Astrocyte (in vitro differentiated cells and primary cell): Measurements from ENCODE around the gene PNLIPRP1. TPM values are rescaled to one million over a fixed set of nuclear protein-coding genes. Genes with fewer than 3 reads are reported as not detected.

Source experiments
- DNase-seq: peaks from one replicate; pipeline ENCODE4 v3.0.0-alpha.2; 2010; ENCODE audit warnings: low read depth
- FAIRE-seq: peaks from 2 replicates; lab custom pipeline; 2011; peaks lifted over from hg19 to GRCh38; lab: Jason Lieb, UNC
- H2AFZ ChIP-seq: 2 replicates; pipeline ENCODE4 v1.6.0; 2012; ENCODE audit warnings: low read depth, low read length, inconsistent platforms
- H3K27ac ChIP-seq: 2 replicates; pipeline ENCODE4 v1.5.1; 2011; ENCODE audit warnings: low read depth, low read length, inconsistent platforms
- H3K27me3 ChIP-seq: 2 replicates; pipeline ENCODE4 v1.6.0; 2011; ENCODE audit warnings: low read length, inconsistent platforms; ENCODE audit not compliant: insufficient read depth
- H3K36me3 ChIP-seq: 2 replicates; pipeline ENCODE4 v1.5.1; 2011; ENCODE audit warnings: low read length, inconsistent platforms; ENCODE audit not compliant: insufficient read depth
- H3K4me1 ChIP-seq: 2 replicates; pipeline ENCODE4 v1.5.1; 2011; ENCODE audit warnings: low read length, inconsistent platforms; ENCODE audit not compliant: insufficient read depth
- H3K4me2 ChIP-seq: 2 replicates; pipeline ENCODE4 v1.6.0; 2012; ENCODE audit warnings: low read length, inconsistent platforms
- H3K4me3 ChIP-seq: 2 replicates; pipeline ENCODE4 v1.5.1; 2011; ENCODE audit warnings: low read depth, mild to moderate bottlenecking, low read length, inconsistent platforms; ENCODE audit not compliant: insufficient read depth
- H3K79me2 ChIP-seq: 2 replicates; pipeline ENCODE4 v1.6.0; 2012; ENCODE audit warnings: mild to moderate bottlenecking, low read length, inconsistent platforms; ENCODE audit not compliant: insufficient read depth
- H3K9ac ChIP-seq: 2 replicates; pipeline ENCODE4 v1.6.0; 2012; ENCODE audit warnings: mild to moderate bottlenecking, low read length, inconsistent platforms
- H3K9me3 ChIP-seq: 2 replicates; pipeline ENCODE4 v1.5.1; 2012; ENCODE audit warnings: low read depth, mild to moderate bottlenecking, low read length, inconsistent platforms; ENCODE audit not compliant: insufficient read depth
- H4K20me1 ChIP-seq: 2 replicates; pipeline ENCODE4 v1.6.0; 2012; ENCODE audit warnings: low read length, inconsistent platforms; ENCODE audit not compliant: insufficient read depth
- H3K27ac Mint-ChIP-seq: one replicate; pipeline ENCODE4 v1.8.0; 2021; ENCODE audit warnings: mild to moderate bottlenecking, mixed read lengths; ENCODE audit not compliant: unreplicated experiment
- H3K27me3 Mint-ChIP-seq: one replicate; pipeline ENCODE4 v1.8.0; 2021; ENCODE audit warnings: low read depth, mixed read lengths; ENCODE audit not compliant: unreplicated experiment
- H3K36me3 Mint-ChIP-seq: one replicate; pipeline ENCODE4 v1.8.0; 2021; ENCODE audit warnings: low read depth, mixed read lengths; ENCODE audit not compliant: unreplicated experiment
- H3K4me1 Mint-ChIP-seq: one replicate; pipeline ENCODE4 v1.8.0; 2021; ENCODE audit warnings: low read depth, mixed read lengths; ENCODE audit not compliant: unreplicated experiment
- H3K4me3 Mint-ChIP-seq: one replicate; pipeline ENCODE4 v1.8.0; 2021; ENCODE audit warnings: mild to moderate bottlenecking, moderate library complexity, mixed read lengths; ENCODE audit not compliant: unreplicated experiment
- H3K9me3 Mint-ChIP-seq: one replicate; pipeline ENCODE4 v1.8.0; 2021; ENCODE audit warnings: mild to moderate bottlenecking, mixed read lengths; ENCODE audit not compliant: unreplicated experiment
- EZH2 ChIP-seq: IDR thresholded peaks from 2 replicates; pipeline ENCODE4 v1.6.1; 2012; ENCODE audit warnings: mild to moderate bottlenecking, low read length, inconsistent platforms; ENCODE audit not compliant: insufficient read depth
- total RNA-seq: library from RNA; stranded (reverse); gene quantifications from 2 replicates; pipeline ENCODE4 v1.2.1, GENCODE V29; 2021
- TF ChIP-seq, protein P1 (sequence below): IDR thresholded peaks from 2 replicates; pipeline ENCODE4 v1.5.1; 2011; ENCODE audit warnings: low read depth, mild to moderate bottlenecking, inconsistent platforms, low read length, moderate library complexity; ENCODE audit not compliant: insufficient read depth

The PNLIPRP1 gene
- total RNA-seq, 1 donor from 2014 or later, result not detected

- no peak overlapping the region for H3K27ac Mint-ChIP-seq
- Histone ChIP-seq H3K9me3 (no peaks in the 10 kb centered on the region), H3K27me3 (no peaks in the 10 kb centered on the region), H3K9ac (no peak overlapping the region), H2AFZ (no peak overlapping the region), H3K36me3 (no peaks in the 10 kb centered on the region), H3K4me1 (no peaks in the 10 kb centered on the region), H3K4me3 (no peak overlapping the region), H3K79me2 (no peaks in the 10 kb centered on the region), H3K4me2 (no peak overlapping the region), H4K20me1 (no peaks in the 10 kb centered on the region), H3K27ac (no peak overlapping the region)
- peaks cover 5% of the 10 kb centered on the region for H3K4me1 Mint-ChIP-seq
- FAIRE-seq (no peak), DNase-seq (no peak)
- TF ChIP-seq, protein P1, sequence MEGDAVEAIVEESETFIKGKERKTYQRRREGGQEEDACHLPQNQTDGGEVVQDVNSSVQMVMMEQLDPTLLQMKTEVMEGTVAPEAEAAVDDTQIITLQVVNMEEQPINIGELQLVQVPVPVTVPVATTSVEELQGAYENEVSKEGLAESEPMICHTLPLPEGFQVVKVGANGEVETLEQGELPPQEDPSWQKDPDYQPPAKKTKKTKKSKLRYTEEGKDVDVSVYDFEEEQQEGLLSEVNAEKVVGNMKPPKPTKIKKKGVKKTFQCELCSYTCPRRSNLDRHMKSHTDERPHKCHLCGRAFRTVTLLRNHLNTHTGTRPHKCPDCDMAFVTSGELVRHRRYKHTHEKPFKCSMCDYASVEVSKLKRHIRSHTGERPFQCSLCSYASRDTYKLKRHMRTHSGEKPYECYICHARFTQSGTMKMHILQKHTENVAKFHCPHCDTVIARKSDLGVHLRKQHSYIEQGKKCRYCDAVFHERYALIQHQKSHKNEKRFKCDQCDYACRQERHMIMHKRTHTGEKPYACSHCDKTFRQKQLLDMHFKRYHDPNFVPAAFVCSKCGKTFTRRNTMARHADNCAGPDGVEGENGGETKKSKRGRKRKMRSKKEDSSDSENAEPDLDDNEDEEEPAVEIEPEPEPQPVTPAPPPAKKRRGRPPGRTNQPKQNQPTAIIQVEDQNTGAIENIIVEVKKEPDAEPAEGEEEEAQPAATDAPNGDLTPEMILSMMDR, result no peak
- no peak for TF ChIP-seq EZH2
- peaks cover 24% of the 10 kb centered on the region for H3K27me3 Mint-ChIP-seq
- H3K36me3 Mint-ChIP-seq, result peaks cover 2% of the 10 kb centered on the region
- H3K9me3 Mint-ChIP-seq, result no peaks in the 10 kb centered on the region
- no peak overlapping the region for H3K4me3 Mint-ChIP-seq
Observed at GRCh38 chr10:116599991-116600390, 9.2 kb downstream of the PNLIPRP1 start.

GRCh38 chr10:116602648-116603400 is 12.1 kb downstream of the PNLIPRP1 start:
- Histone ChIP-seq H3K79me2 (no peaks in the 10 kb centered on the region), H3K27ac (no peak overlapping the region), H3K4me2 (no peak overlapping the region), H3K9ac (no peak overlapping the region), H3K4me3 (no peak overlapping the region), H2AFZ (no peak overlapping the region), H3K27me3 (no peaks in the 10 kb centered on the region), H3K4me1 (no peaks in the 10 kb centered on the region), H3K36me3 (no peaks in the 10 kb centered on the region), H4K20me1 (no peaks in the 10 kb centered on the region), H3K9me3 (no peaks in the 10 kb centered on the region)
- H3K4me1 Mint-ChIP-seq, result peaks cover 4% of the 10 kb centered on the region
- no peak overlapping the region for H3K4me3 Mint-ChIP-seq
- H3K36me3 Mint-ChIP-seq, result no peaks in the 10 kb centered on the region
- H3K9me3 Mint-ChIP-seq, result peaks cover 2% of the 10 kb centered on the region
- H3K27ac Mint-ChIP-seq, result no peak overlapping the region
- DNase-seq (no peak), FAIRE-seq (no peak)
- peaks cover 24% of the 10 kb centered on the region for H3K27me3 Mint-ChIP-seq
- TF ChIP-seq, protein P1, result no peak
- TF ChIP-seq EZH2, result no peak

- peaks cover 5% of the 10 kb centered on the region for H3K9me3 Mint-ChIP-seq
- Histone ChIP-seq H3K4me3 (no peak overlapping the region), H4K20me1 (no peaks in the 10 kb centered on the region), H3K9ac (no peak overlapping the region), H3K27me3 (no peaks in the 10 kb centered on the region), H3K79me2 (no peaks in the 10 kb centered on the region), H2AFZ (no peak overlapping the region), H3K9me3 (no peaks in the 10 kb centered on the region), H3K4me2 (no peak overlapping the region), H3K36me3 (no peaks in the 10 kb centered on the region), H3K4me1 (no peaks in the 10 kb centered on the region), H3K27ac (no peak overlapping the region)
- H3K36me3 Mint-ChIP-seq, result no peaks in the 10 kb centered on the region
- no peaks in the 10 kb centered on the region for H3K4me1 Mint-ChIP-seq
- TF ChIP-seq EZH2, result no peak
- TF ChIP-seq, protein P1, result no peak
- no peak overlapping the region for H3K27ac Mint-ChIP-seq
- no peak for FAIRE-seq
- H3K27me3 Mint-ChIP-seq, result peaks cover 32% of the 10 kb centered on the region
- DNase-seq, result no peak
- H3K4me3 Mint-ChIP-seq, result no peak overlapping the region
Observed at GRCh38 chr10:116606061-116606483, 15.3 kb downstream of the PNLIPRP1 start.
